Measurements from ENCODE around the gene TEC. TPM values are rescaled to one million over a fixed set of nuclear protein-coding genes. Genes with fewer than 3 reads are reported as not detected.

TEC gene
- polyA plus RNA-seq, 1 donor from 2014 or later = not detected

DNA sequence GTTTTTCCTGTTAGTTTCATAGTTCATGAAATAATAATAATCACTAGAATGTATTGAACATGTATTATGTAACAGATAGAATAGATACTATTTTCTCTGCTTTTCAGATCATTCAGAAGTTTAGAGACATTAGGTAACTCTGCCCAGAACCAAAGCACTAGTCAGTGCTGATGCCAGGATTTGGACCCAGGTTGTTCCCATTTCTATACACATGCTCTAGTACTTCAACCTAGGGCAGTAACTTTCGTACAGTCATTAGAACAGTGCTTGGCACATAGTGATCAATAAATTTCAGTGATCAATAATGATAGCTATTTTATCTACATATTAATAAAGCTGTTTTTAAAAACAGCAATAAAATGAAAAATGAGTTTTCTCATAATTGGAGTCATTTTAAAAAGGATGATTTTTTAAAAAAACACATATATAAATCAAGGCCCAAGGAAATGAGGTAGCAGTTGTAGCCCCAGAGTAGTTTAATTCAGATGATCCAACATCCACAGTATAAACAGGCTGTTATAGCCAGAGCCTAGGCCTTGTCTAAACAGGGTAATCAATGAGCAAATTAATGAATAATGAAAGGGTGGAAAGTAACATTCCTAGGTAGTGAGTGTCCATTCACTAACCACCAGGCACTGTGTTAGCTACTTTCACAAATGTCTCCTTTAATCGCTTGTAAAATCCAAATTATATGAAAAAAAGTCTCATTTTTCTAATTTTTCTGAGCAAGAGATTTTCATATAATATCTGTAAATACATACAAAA, 161.1 kb downstream of the TEC start:
- H3K9ac ChIP-seq (ENCODE audit: low read length) = no peak overlapping the region
- H3K27ac ChIP-seq (ENCODE audit: low read length) = no peak overlapping the region
- TF ChIP-seq TAF1 (IDR thresholded peaks at IDR 0.05; ENCODE audit: low read depth) = no peak
- TF ChIP-seq, protein P1, sequence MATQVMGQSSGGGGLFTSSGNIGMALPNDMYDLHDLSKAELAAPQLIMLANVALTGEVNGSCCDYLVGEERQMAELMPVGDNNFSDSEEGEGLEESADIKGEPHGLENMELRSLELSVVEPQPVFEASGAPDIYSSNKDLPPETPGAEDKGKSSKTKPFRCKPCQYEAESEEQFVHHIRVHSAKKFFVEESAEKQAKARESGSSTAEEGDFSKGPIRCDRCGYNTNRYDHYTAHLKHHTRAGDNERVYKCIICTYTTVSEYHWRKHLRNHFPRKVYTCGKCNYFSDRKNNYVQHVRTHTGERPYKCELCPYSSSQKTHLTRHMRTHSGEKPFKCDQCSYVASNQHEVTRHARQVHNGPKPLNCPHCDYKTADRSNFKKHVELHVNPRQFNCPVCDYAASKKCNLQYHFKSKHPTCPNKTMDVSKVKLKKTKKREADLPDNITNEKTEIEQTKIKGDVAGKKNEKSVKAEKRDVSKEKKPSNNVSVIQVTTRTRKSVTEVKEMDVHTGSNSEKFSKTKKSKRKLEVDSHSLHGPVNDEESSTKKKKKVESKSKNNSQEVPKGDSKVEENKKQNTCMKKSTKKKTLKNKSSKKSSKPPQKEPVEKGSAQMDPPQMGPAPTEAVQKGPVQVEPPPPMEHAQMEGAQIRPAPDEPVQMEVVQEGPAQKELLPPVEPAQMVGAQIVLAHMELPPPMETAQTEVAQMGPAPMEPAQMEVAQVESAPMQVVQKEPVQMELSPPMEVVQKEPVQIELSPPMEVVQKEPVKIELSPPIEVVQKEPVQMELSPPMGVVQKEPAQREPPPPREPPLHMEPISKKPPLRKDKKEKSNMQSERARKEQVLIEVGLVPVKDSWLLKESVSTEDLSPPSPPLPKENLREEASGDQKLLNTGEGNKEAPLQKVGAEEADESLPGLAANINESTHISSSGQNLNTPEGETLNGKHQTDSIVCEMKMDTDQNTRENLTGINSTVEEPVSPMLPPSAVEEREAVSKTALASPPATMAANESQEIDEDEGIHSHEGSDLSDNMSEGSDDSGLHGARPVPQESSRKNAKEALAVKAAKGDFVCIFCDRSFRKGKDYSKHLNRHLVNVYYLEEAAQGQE (IDR thresholded peaks at IDR 0.05; ENCODE audit: borderline replicate concordance) = no peak
- TF ChIP-seq RAD21 (conservative IDR thresholded peaks at IDR 0.05) = no peak
- TF ChIP-seq MXI1 (conservative IDR thresholded peaks at IDR 0.05; ENCODE audit: poor library complexity, severe bottlenecking) = no peak
- no peak for TF ChIP-seq SMC3 (conservative IDR thresholded peaks at IDR 0.05; ENCODE audit: poor library complexity)
- TF ChIP-seq, protein P2, sequence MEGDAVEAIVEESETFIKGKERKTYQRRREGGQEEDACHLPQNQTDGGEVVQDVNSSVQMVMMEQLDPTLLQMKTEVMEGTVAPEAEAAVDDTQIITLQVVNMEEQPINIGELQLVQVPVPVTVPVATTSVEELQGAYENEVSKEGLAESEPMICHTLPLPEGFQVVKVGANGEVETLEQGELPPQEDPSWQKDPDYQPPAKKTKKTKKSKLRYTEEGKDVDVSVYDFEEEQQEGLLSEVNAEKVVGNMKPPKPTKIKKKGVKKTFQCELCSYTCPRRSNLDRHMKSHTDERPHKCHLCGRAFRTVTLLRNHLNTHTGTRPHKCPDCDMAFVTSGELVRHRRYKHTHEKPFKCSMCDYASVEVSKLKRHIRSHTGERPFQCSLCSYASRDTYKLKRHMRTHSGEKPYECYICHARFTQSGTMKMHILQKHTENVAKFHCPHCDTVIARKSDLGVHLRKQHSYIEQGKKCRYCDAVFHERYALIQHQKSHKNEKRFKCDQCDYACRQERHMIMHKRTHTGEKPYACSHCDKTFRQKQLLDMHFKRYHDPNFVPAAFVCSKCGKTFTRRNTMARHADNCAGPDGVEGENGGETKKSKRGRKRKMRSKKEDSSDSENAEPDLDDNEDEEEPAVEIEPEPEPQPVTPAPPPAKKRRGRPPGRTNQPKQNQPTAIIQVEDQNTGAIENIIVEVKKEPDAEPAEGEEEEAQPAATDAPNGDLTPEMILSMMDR (IDR thresholded peaks at IDR 0.05; ENCODE audit: poor library complexity, severe bottlenecking) = no peak
- TF ChIP-seq POLR2AphosphoS5 (IDR thresholded peaks at IDR 0.05) = no peak
- no peak for TF ChIP-seq EP300 (conservative IDR thresholded peaks at IDR 0.05; ENCODE audit: poor library complexity, severe bottlenecking)
- no peak for TF ChIP-seq EZH2 (IDR thresholded peaks at IDR 0.05; ENCODE audit: borderline replicate concordance, insufficient read depth, low read length, poor library complexity, severe bottlenecking)
- H3K4me3 ChIP-seq (ENCODE audit: low read length) = no peak overlapping the region
- H3F3A ChIP-seq (ENCODE audit: insufficient read depth, low read length, poor library complexity, severe bottlenecking) = no peaks in the 10 kb centered on the region
- no peaks in the 10 kb centered on the region for H3K27me3 ChIP-seq (ENCODE audit: insufficient read depth, low read depth, low read length)
- H3K4me2 ChIP-seq (ENCODE audit: low read length) = no peak overlapping the region
- no peaks in the 10 kb centered on the region for H3K9me3 ChIP-seq (ENCODE audit: low read length)
- H3K79me2 ChIP-seq (replicated peaks; ENCODE audit: insufficient read depth, low read length) = no peaks in the 10 kb centered on the region
- no peaks in the 10 kb centered on the region for H3K36me3 ChIP-seq (ENCODE audit: insufficient read depth, low read length)
- H2AFZ ChIP-seq (ENCODE audit: low read depth, low read length) = no peak overlapping the region
- H3K9me2 ChIP-seq (ENCODE audit: insufficient read depth, low read length) = no peaks in the 10 kb centered on the region
- H4K20me1 ChIP-seq (ENCODE audit: insufficient read depth) = no peaks in the 10 kb centered on the region

DNA sequence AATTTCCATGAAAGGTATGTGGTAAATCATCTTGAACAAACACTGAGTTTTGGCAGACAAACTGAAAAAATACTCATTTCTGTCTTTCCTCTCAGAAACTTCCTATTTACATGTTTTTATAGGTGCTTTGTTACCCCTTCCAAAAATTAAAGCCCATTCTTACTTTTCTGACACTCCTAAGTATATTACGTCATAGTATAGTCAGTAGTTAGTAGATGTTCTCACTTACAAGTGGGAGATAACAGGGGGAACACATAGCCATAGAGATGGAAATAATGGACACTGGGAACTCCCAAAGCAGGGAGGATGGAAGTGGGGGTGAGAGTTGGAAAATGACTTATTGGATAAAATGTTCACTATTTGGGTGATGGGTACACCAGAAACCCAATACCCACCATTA, 164.4 kb downstream of the TEC start:
- Histone ChIP-seq H3F3A (ENCODE audit: insufficient read depth, low read length, poor library complexity, severe bottlenecking) (no peaks in the 10 kb centered on the region), H3K9me2 (ENCODE audit: insufficient read depth, low read length) (no peaks in the 10 kb centered on the region), H3K9ac (ENCODE audit: low read length) (no peak overlapping the region), H3K4me3 (ENCODE audit: low read length) (no peak overlapping the region), H2AFZ (ENCODE audit: low read depth, low read length) (no peak overlapping the region), H3K36me3 (ENCODE audit: insufficient read depth, low read length) (no peaks in the 10 kb centered on the region), H3K27me3 (ENCODE audit: insufficient read depth, low read depth, low read length) (no peaks in the 10 kb centered on the region), H3K79me2 (replicated peaks; ENCODE audit: insufficient read depth, low read length) (no peaks in the 10 kb centered on the region), H3K4me2 (ENCODE audit: low read length) (no peak overlapping the region), H3K9me3 (ENCODE audit: low read length) (no peaks in the 10 kb centered on the region), H4K20me1 (ENCODE audit: insufficient read depth) (no peaks in the 10 kb centered on the region), H3K27ac (ENCODE audit: low read length) (no peak overlapping the region)
- TF ChIP-seq MXI1 (conservative IDR thresholded peaks at IDR 0.05; ENCODE audit: poor library complexity, severe bottlenecking) (no peak), RAD21 (conservative IDR thresholded peaks at IDR 0.05) (no peak), SMC3 (conservative IDR thresholded peaks at IDR 0.05; ENCODE audit: poor library complexity) (no peak), TAF1 (IDR thresholded peaks at IDR 0.05; ENCODE audit: low read depth) (no peak), EP300 (conservative IDR thresholded peaks at IDR 0.05; ENCODE audit: poor library complexity, severe bottlenecking) (no peak), EZH2 (IDR thresholded peaks at IDR 0.05; ENCODE audit: borderline replicate concordance, insufficient read depth, low read length, poor library complexity, severe bottlenecking) (no peak), POLR2AphosphoS5 (IDR thresholded peaks at IDR 0.05) (no peak)
- TF ChIP-seq, protein P1 (IDR thresholded peaks at IDR 0.05; ENCODE audit: borderline replicate concordance) = no peak
- TF ChIP-seq, protein P2 (IDR thresholded peaks at IDR 0.05; ENCODE audit: poor library complexity, severe bottlenecking) = no peak
